Activated naive CD8-positive, alpha-beta T cell treated with anti-CD3 and anti-CD28 coated beads for 36 hours (primary cell): ENCODE results near the gene ACTC1. TPM values are rescaled to one million over a fixed set of nuclear protein-coding genes. Genes with fewer than 3 reads are reported as not detected.
"Not testable (repeated sequence)": the region's sequence is repeated elsewhere in the genome, so short reads cannot be mapped to it uniquely, and the experiment has no call there.

Source experiments
- DNase-seq: peaks from one replicate; pipeline ENCODE4 v3.0.0; 2021
- H3K27ac Mint-ChIP-seq: one replicate; pipeline ENCODE4 v1.8.0; 2022; ENCODE audit warnings: mild to moderate bottlenecking, moderate library complexity, mixed read lengths
- H3K27me3 Mint-ChIP-seq: one replicate; pipeline ENCODE4 v1.8.0; 2022; ENCODE audit warnings: mild to moderate bottlenecking, mixed read lengths
- H3K36me3 Mint-ChIP-seq: one replicate; pipeline ENCODE4 v1.8.0; 2021; ENCODE audit warnings: mild to moderate bottlenecking, mixed read lengths
- H3K4me1 Mint-ChIP-seq: one replicate; pipeline ENCODE4 v1.8.0; 2021; ENCODE audit warnings: mixed read lengths
- H3K4me3 Mint-ChIP-seq: one replicate; pipeline ENCODE4 v1.8.0; 2022; ENCODE audit warnings: mild to moderate bottlenecking, moderate library complexity, mixed read lengths
- H3K9me3 Mint-ChIP-seq: one replicate; pipeline ENCODE4 v1.8.0; 2022; ENCODE audit warnings: mixed read lengths
- total RNA-seq, 2 experiments: library from RNA; stranded (reverse); gene quantifications; one replicate each; pipeline ENCODE4 v1.2.3, GENCODE V29; 2021

The ACTC1 gene
- not detected for total RNA-seq

- Mint-ChIP-seq H3K4me1 (no peaks in the 10 kb centered on the region), H3K27me3 (peaks cover 69% of the 10 kb centered on the region), H3K4me3 (no peak within 1 kb of the TSS), H3K36me3 (no peaks in the 10 kb centered on the region), H3K9me3 (no peaks in the 10 kb centered on the region), H3K27ac (no peak within 1 kb of the TSS)
- DNase-seq, result peak; percentile 4
Observed at GRCh38 chr15:34795267-34796081, at the start of gene ACTC1. ACTC1 (minus strand) TSS chr15:34795549; CDS start chr15:34794808, 741 bp downstream.

- no peak for DNase-seq
- H3K9me3 Mint-ChIP-seq, result no peaks in the 10 kb centered on the region
- H3K27me3 Mint-ChIP-seq, result no peaks in the 10 kb centered on the region
- no peaks in the 10 kb centered on the region for H3K36me3 Mint-ChIP-seq
- H3K27ac Mint-ChIP-seq, result no peak overlapping the region
- no peaks in the 10 kb centered on the region for H3K4me1 Mint-ChIP-seq
- H3K4me3 Mint-ChIP-seq, result no peak overlapping the region
Observed at GRCh38 chr15:34841262-34841725, 45.9 kb upstream of the ACTC1 start.

GRCh38 chr15:34838282-34838681 is 42.9 kb upstream of the ACTC1 start:
- no peak for DNase-seq
- Mint-ChIP-seq H3K27me3 (peaks cover 9% of the 10 kb centered on the region), H3K9me3 (no peaks in the 10 kb centered on the region), H3K4me1 (no peaks in the 10 kb centered on the region), H3K4me3 (no peak overlapping the region), H3K36me3 (no peaks in the 10 kb centered on the region), H3K27ac (no peak overlapping the region)

GRCh38 chr15:34837246-34838016 is 42.1 kb upstream of the ACTC1 start:
- H3K4me1 Mint-ChIP-seq, result no peaks in the 10 kb centered on the region
- peaks cover 13% of the 10 kb centered on the region for H3K27me3 Mint-ChIP-seq
- H3K27ac Mint-ChIP-seq, result no peak overlapping the region
- no peak overlapping the region for H3K4me3 Mint-ChIP-seq
- H3K9me3 Mint-ChIP-seq, result no peaks in the 10 kb centered on the region
- no peak for DNase-seq
- H3K36me3 Mint-ChIP-seq, result no peaks in the 10 kb centered on the region

- Mint-ChIP-seq H3K9me3 (no peaks in the 10 kb centered on the region), H3K36me3 (peaks cover 2% of the 10 kb centered on the region), H3K27ac (no peak overlapping the region), H3K4me1 (peaks cover 5% of the 10 kb centered on the region), H3K27me3 (peaks cover 46% of the 10 kb centered on the region), H3K4me3 (no peak overlapping the region)
- no peak for DNase-seq
Observed at GRCh38 chr15:34828145-34828911, 33.0 kb upstream of the ACTC1 start.

GRCh38 chr15:34821831-34822230 is 26.5 kb upstream of the ACTC1 start:
- no peaks in the 10 kb centered on the region for H3K36me3 Mint-ChIP-seq
- no peaks in the 10 kb centered on the region for H3K9me3 Mint-ChIP-seq
- H3K27ac Mint-ChIP-seq, result no peak overlapping the region
- no peak for DNase-seq
- peaks cover 52% of the 10 kb centered on the region for H3K27me3 Mint-ChIP-seq
- peaks cover 5% of the 10 kb centered on the region for H3K4me1 Mint-ChIP-seq
- H3K4me3 Mint-ChIP-seq, result no peak overlapping the region

GRCh38 chr15:34820110-34820509 is 24.8 kb upstream of the ACTC1 start:
- no peaks in the 10 kb centered on the region for H3K4me1 Mint-ChIP-seq

GRCh38 chr15:34818526-34818925 is 23.2 kb upstream of the ACTC1 start:
- no peak overlapping the region for H3K4me3 Mint-ChIP-seq
- no peaks in the 10 kb centered on the region for H3K9me3 Mint-ChIP-seq
- no peak for DNase-seq
- H3K27ac Mint-ChIP-seq, result no peak overlapping the region
- peaks cover 50% of the 10 kb centered on the region for H3K27me3 Mint-ChIP-seq
- H3K4me1 Mint-ChIP-seq, result no peaks in the 10 kb centered on the region
- no peaks in the 10 kb centered on the region for H3K36me3 Mint-ChIP-seq

More at GRCh38 chr15:34820110-34820509, 24.8 kb upstream of the ACTC1 start:
- Mint-ChIP-seq H3K36me3 (no peaks in the 10 kb centered on the region), H3K27me3 (peaks cover 48% of the 10 kb centered on the region), H3K9me3 (no peaks in the 10 kb centered on the region), H3K4me3 (no peak overlapping the region), H3K27ac (no peak overlapping the region)
- DNase-seq, result no peak

- DNase-seq, result no peak
- H3K9me3 Mint-ChIP-seq, result no peaks in the 10 kb centered on the region
- peaks cover 40% of the 10 kb centered on the region for H3K27me3 Mint-ChIP-seq
- H3K27ac Mint-ChIP-seq, result no peak overlapping the region
- no peaks in the 10 kb centered on the region for H3K4me1 Mint-ChIP-seq
- no peaks in the 10 kb centered on the region for H3K36me3 Mint-ChIP-seq
- no peak overlapping the region for H3K4me3 Mint-ChIP-seq
Observed at GRCh38 chr15:34815836-34816235, 20.5 kb upstream of the ACTC1 start.

- H3K27ac Mint-ChIP-seq, result no peak overlapping the region
- no peaks in the 10 kb centered on the region for H3K4me1 Mint-ChIP-seq
- no peaks in the 10 kb centered on the region for H3K9me3 Mint-ChIP-seq
- no peak overlapping the region for H3K4me3 Mint-ChIP-seq
- no peaks in the 10 kb centered on the region for H3K36me3 Mint-ChIP-seq
- no peak for DNase-seq
- H3K27me3 Mint-ChIP-seq, result peaks cover 39% of the 10 kb centered on the region
Observed at GRCh38 chr15:34813446-34814190, 18.3 kb upstream of the ACTC1 start.

- H3K27ac Mint-ChIP-seq, H3K4me1 Mint-ChIP-seq, DNase-seq, H3K36me3 Mint-ChIP-seq, H3K4me3 Mint-ChIP-seq, H3K9me3 Mint-ChIP-seq: not testable (repeated sequence)
- H3K27me3 Mint-ChIP-seq, result peaks cover 43% of the 10 kb centered on the region
Observed at GRCh38 chr15:34812868-34813365, 17.6 kb upstream of the ACTC1 start.

GRCh38 chr15:34812369-34812768 is 17.0 kb upstream of the ACTC1 start:
- no peaks in the 10 kb centered on the region for H3K4me1 Mint-ChIP-seq
- H3K36me3 Mint-ChIP-seq, result no peaks in the 10 kb centered on the region
- peaks cover 43% of the 10 kb centered on the region for H3K27me3 Mint-ChIP-seq
- H3K4me3 Mint-ChIP-seq, result no peak overlapping the region
- DNase-seq, result no peak
- H3K9me3 Mint-ChIP-seq, result no peaks in the 10 kb centered on the region
- no peak overlapping the region for H3K27ac Mint-ChIP-seq

- H3K36me3 Mint-ChIP-seq, result no peaks in the 10 kb centered on the region
- no peak for DNase-seq
- H3K4me3 Mint-ChIP-seq, result no peak overlapping the region
- no peaks in the 10 kb centered on the region for H3K4me1 Mint-ChIP-seq
- no peaks in the 10 kb centered on the region for H3K9me3 Mint-ChIP-seq
- H3K27ac Mint-ChIP-seq, result no peak overlapping the region
- H3K27me3 Mint-ChIP-seq, result peaks cover 44% of the 10 kb centered on the region
Observed at GRCh38 chr15:34810443-34811129, 15.2 kb upstream of the ACTC1 start.

- Mint-ChIP-seq H3K36me3 (no peaks in the 10 kb centered on the region), H3K27me3 (peaks cover 35% of the 10 kb centered on the region), H3K4me3 (no peak overlapping the region), H3K27ac (no peak overlapping the region), H3K4me1 (no peaks in the 10 kb centered on the region), H3K9me3 (no peaks in the 10 kb centered on the region)
- no peak for DNase-seq
Observed at GRCh38 chr15:34809186-34809585, 13.8 kb upstream of the ACTC1 start.
